Neural progenitor cell (in vitro differentiated cells): ENCODE measurements around the gene LIN9. TPM values are rescaled to one million over a fixed set of nuclear protein-coding genes. Genes with fewer than 3 reads are reported as not detected.

Experiments
- DNase-seq: peaks from one replicate; pipeline ENCODE4 v3.0.0-alpha.2; 2016; ENCODE audit warnings: low spot score
- H2AFZ ChIP-seq: fragments of 200-600 bp; sonication (generic); replicated peaks from 2 replicates; pipeline ENCODE4 v1.6.1; 2016; ENCODE audit warnings: antibody characterized with exemption
- H3F3A ChIP-seq: fragments of 200-600 bp; sonication (generic); 2 replicates; pipeline ENCODE4 v1.6.1; 2016; ENCODE audit warnings: antibody characterized with exemption, low read depth
- H3K27ac ChIP-seq: fragments of 200-600 bp; sonication (generic); 2 replicates; pipeline ENCODE4 v1.5.1; 2016; ENCODE audit warnings: mild to moderate bottlenecking
- H3K27me3 ChIP-seq: fragments of 200-600 bp; sonication (generic); 2 replicates; pipeline ENCODE4 v1.6.1; 2016; ENCODE audit warnings: mild to moderate bottlenecking, moderate library complexity
- H3K36me3 ChIP-seq: fragments of 200-600 bp; sonication (generic); 2 replicates; pipeline ENCODE4 v1.5.1; 2016
- H3K4me1 ChIP-seq: fragments of 200-600 bp; sonication (generic); 2 replicates; pipeline ENCODE4 v1.6.1; 2016; ENCODE audit warnings: mixed run types
- H3K4me2 ChIP-seq: fragments of 200-600 bp; sonication (generic); 2 replicates; pipeline ENCODE4 v1.6.1; 2016
- H3K4me3 ChIP-seq: fragments of 200-600 bp; sonication (generic); 2 replicates; pipeline ENCODE4 v1.5.1; 2016
- H3K79me2 ChIP-seq: fragments of 200-600 bp; sonication (generic); 2 replicates; pipeline ENCODE4 v1.6.1; 2016; ENCODE audit warnings: low read depth
- H3K9ac ChIP-seq: fragments of 200-600 bp; sonication (generic); 2 replicates; pipeline ENCODE4 v1.6.1; 2016
- H3K9me3 ChIP-seq: fragments of 200-600 bp; sonication (generic); 2 replicates; pipeline ENCODE4 v1.5.1; 2016; ENCODE audit warnings: low read depth
- H4K20me1 ChIP-seq: fragments of 200-600 bp; sonication (generic); 2 replicates; pipeline ENCODE4 v1.6.1; 2016; ENCODE audit warnings: low read depth
- H3K27ac Mint-ChIP-seq: 3 replicates; pipeline ENCODE4 v1.8.0; 2021; ENCODE audit warnings: mixed read lengths
- H3K27me3 Mint-ChIP-seq: 2 replicates; pipeline ENCODE4 v1.8.0; 2022; ENCODE audit warnings: low read depth, mild to moderate bottlenecking, inconsistent platforms, moderate library complexity, mixed read lengths; ENCODE audit not compliant: insufficient read depth
- H3K36me3 Mint-ChIP-seq: 3 replicates; pipeline ENCODE4 v1.8.0; 2021; ENCODE audit warnings: mixed read lengths
- H3K4me1 Mint-ChIP-seq: 3 replicates; pipeline ENCODE4 v1.8.0; 2021; ENCODE audit warnings: mixed read lengths
- H3K4me3 Mint-ChIP-seq: 3 replicates; pipeline ENCODE4 v1.8.0; 2021; ENCODE audit warnings: mild to moderate bottlenecking, moderate library complexity, mixed read lengths
- H3K9me3 Mint-ChIP-seq: 3 replicates; pipeline ENCODE4 v1.8.0; 2020; ENCODE audit warnings: mixed read lengths
- EZH2 ChIP-seq: fragments of 200-600 bp; sonication (generic); IDR thresholded peaks from 2 replicates; pipeline ENCODE4 v1.6.1; 2017; ENCODE audit warnings: antibody characterized with exemption, mild to moderate bottlenecking, moderate library complexity
- EZH2phosphoT487 ChIP-seq: fragments of 200-600 bp; sonication (generic); IDR thresholded peaks from 2 replicates; pipeline ENCODE4 v1.6.1; 2017; ENCODE audit warnings: antibody characterized with exemption
- total RNA-seq: library from RNA; depleted of rRNA; stranded (reverse); fragments of >200 nt; gene quantifications from 2 replicates; pipeline ENCODE4 v1.2.3, GENCODE V29; 2015; ENCODE audit warnings: low replicate concordance
- TF ChIP-seq, protein P1 (sequence below): fragments of 200-600 bp; sonication (generic); IDR thresholded peaks from 2 replicates; pipeline ENCODE4 v1.5.1; 2017; ENCODE audit warnings: antibody characterized with exemption, mild to moderate bottlenecking

The LIN9 gene
- total RNA-seq, 1 donor from 2014 or later, result 34.4 TPM

GRCh38 chr1:226311376-226311775 lies 2.4 kb upstream of the LIN9 start:
- no peak overlapping the region for H3K4me3 Mint-ChIP-seq

GRCh38 chr1:226310637-226311195 lies 1.8 kb upstream of the LIN9 start:
- H3F3A ChIP-seq, result peaks cover 32% of the 10 kb centered on the region
- peaks cover 21% of the 10 kb centered on the region for H3K27me3 ChIP-seq
- H2AFZ ChIP-seq, result no peak overlapping the region
- no peak overlapping the region for H3K27ac ChIP-seq
- H3K4me1 ChIP-seq, result peaks cover 31% of the 10 kb centered on the region
- Mint-ChIP-seq H3K27me3 (peaks cover 9% of the 10 kb centered on the region), H3K9me3 (no peaks in the 10 kb centered on the region), H3K36me3 (no peaks in the 10 kb centered on the region), H3K27ac (peak overlapping the region; percentile 25), H3K4me1 (peaks cover 27% of the 10 kb centered on the region), H3K4me3 (peak overlapping the region; percentile 87)
- peak overlapping the region; percentile 85 for H3K4me2 ChIP-seq
- H3K9me3 ChIP-seq, result no peaks in the 10 kb centered on the region
- DNase-seq, result peak; percentile 13
- H3K9ac ChIP-seq, result no peak overlapping the region
- H3K79me2 ChIP-seq, result peaks cover 32% of the 10 kb centered on the region
- H3K36me3 ChIP-seq, result no peaks in the 10 kb centered on the region
- no peak overlapping the region for H3K4me3 ChIP-seq
- TF ChIP-seq, protein P1, sequence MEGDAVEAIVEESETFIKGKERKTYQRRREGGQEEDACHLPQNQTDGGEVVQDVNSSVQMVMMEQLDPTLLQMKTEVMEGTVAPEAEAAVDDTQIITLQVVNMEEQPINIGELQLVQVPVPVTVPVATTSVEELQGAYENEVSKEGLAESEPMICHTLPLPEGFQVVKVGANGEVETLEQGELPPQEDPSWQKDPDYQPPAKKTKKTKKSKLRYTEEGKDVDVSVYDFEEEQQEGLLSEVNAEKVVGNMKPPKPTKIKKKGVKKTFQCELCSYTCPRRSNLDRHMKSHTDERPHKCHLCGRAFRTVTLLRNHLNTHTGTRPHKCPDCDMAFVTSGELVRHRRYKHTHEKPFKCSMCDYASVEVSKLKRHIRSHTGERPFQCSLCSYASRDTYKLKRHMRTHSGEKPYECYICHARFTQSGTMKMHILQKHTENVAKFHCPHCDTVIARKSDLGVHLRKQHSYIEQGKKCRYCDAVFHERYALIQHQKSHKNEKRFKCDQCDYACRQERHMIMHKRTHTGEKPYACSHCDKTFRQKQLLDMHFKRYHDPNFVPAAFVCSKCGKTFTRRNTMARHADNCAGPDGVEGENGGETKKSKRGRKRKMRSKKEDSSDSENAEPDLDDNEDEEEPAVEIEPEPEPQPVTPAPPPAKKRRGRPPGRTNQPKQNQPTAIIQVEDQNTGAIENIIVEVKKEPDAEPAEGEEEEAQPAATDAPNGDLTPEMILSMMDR, result no peak
- TF ChIP-seq EZH2 (no peak), EZH2phosphoT487 (no peak)
- H4K20me1 ChIP-seq, result no peaks in the 10 kb centered on the region

More at GRCh38 chr1:226311376-226311775, 2.4 kb upstream of the LIN9 start:
- peaks cover 9% of the 10 kb centered on the region for H3K27me3 Mint-ChIP-seq
- Histone ChIP-seq H3K4me3 (no peak overlapping the region), H3K9ac (no peak overlapping the region), H3F3A (peaks cover 25% of the 10 kb centered on the region), H3K4me2 (peak overlapping the region; percentile 85), H3K4me1 (peaks cover 27% of the 10 kb centered on the region), H3K9me3 (no peaks in the 10 kb centered on the region), H3K27ac (no peak overlapping the region), H3K27me3 (peaks cover 21% of the 10 kb centered on the region), H4K20me1 (no peaks in the 10 kb centered on the region), H2AFZ (no peak overlapping the region), H3K36me3 (no peaks in the 10 kb centered on the region), H3K79me2 (peaks cover 26% of the 10 kb centered on the region)
- no peaks in the 10 kb centered on the region for H3K9me3 Mint-ChIP-seq
- DNase-seq, result no peak
- TF ChIP-seq, protein P1, result no peak
- TF ChIP-seq EZH2phosphoT487 (no peak), EZH2 (no peak)
- peaks cover 26% of the 10 kb centered on the region for H3K4me1 Mint-ChIP-seq
- H3K27ac Mint-ChIP-seq, result peak overlapping the region; percentile 25
- no peaks in the 10 kb centered on the region for H3K36me3 Mint-ChIP-seq

GRCh38 chr1:226310245-226310540 lies 1.2 kb upstream of the LIN9 start:
- TF ChIP-seq EZH2 (no peak), EZH2phosphoT487 (no peak)
- TF ChIP-seq, protein P1, result no peak
- Histone ChIP-seq H3K27ac (no peak overlapping the region), H3K4me3 (peak overlapping the region; percentile 100), H3K4me1 (peaks cover 37% of the 10 kb centered on the region), H3K36me3 (no peaks in the 10 kb centered on the region), H3K9me3 (no peaks in the 10 kb centered on the region), H3K79me2 (peaks cover 38% of the 10 kb centered on the region), H3K9ac (no peak overlapping the region), H2AFZ (no peak overlapping the region), H3K4me2 (peak overlapping the region; percentile 85), H4K20me1 (no peaks in the 10 kb centered on the region), H3F3A (peaks cover 37% of the 10 kb centered on the region), H3K27me3 (peaks cover 21% of the 10 kb centered on the region)
- DNase-seq, result no peak
- Mint-ChIP-seq H3K4me3 (peak overlapping the region; percentile 87), H3K27ac (no peak overlapping the region), H3K9me3 (no peaks in the 10 kb centered on the region), H3K36me3 (no peaks in the 10 kb centered on the region), H3K4me1 (peaks cover 32% of the 10 kb centered on the region), H3K27me3 (peaks cover 9% of the 10 kb centered on the region)
